Measurements from ENCODE around the gene HAO2. TPM values are rescaled to one million over a fixed set of nuclear protein-coding genes. Genes with fewer than 3 reads are reported as not detected.

The HAO2 gene
- total and polyA plus RNA-seq, 2 donors = 5.8 to 6.0 TPM

DNA sequence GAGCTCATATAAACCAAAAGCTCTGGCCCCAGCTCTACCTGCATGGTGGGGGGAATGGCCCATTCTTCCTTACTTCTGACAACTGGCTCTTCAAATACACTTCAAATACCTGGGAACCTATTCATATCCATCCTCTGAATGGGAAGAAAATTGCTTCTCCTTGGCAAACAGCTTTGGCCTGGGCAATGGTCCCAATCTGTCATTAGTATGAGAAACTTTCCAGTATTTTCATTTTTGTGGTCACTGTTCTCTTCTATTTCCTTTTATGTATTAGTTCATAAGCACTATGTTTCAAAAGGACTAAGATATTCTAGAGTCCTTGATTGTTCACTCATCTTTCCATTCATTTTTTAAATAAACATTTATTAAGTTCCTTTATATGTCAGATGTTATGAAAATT, 41.1 kb downstream of the HAO2 start:
- H3K4me1 ChIP-seq (ENCODE audit: control insufficient read depth in 2 of 2, insufficient read depth in 2 of 2, low read length in 2 of 2) = no peaks in the 10 kb centered on the region
- H3K9me3 ChIP-seq (ENCODE audit: control insufficient read depth in 2 of 2, insufficient read depth in 1 of 2, low read length in 1 of 2) = no peaks in the 10 kb centered on the region
- H3K36me3 ChIP-seq (ENCODE audit: control insufficient read depth in 2 of 2, insufficient read depth in 2 of 2, low read length in 1 of 2) = no peaks in the 10 kb centered on the region
- no peaks in the 10 kb centered on the region for H3K27me3 ChIP-seq (ENCODE audit: control insufficient read depth in 2 of 2, insufficient read depth in 1 of 2, low read length in 1 of 2)
- H3K27ac ChIP-seq (ENCODE audit: low read depth in 1 of 2, low read length in 1 of 2) = no peak overlapping the region
- H3K4me3 ChIP-seq (ENCODE audit: low read length in 2 of 2) = no peak overlapping the region
- no peak for DNase-seq (ENCODE audit: low read depth in 6 of 9, low spot score in 9 of 9)

GRCh38 chr1:119410961-119411360, 42.4 kb downstream of the HAO2 start:
- Histone ChIP-seq H3K9me3 (ENCODE audit: control insufficient read depth in 2 of 2, insufficient read depth in 1 of 2, low read length in 1 of 2) (no peaks in the 10 kb centered on the region), H3K27me3 (ENCODE audit: control insufficient read depth in 2 of 2, insufficient read depth in 1 of 2, low read length in 1 of 2) (no peaks in the 10 kb centered on the region), H3K27ac (ENCODE audit: low read depth in 1 of 2, low read length in 1 of 2) (no peak overlapping the region), H3K36me3 (ENCODE audit: control insufficient read depth in 2 of 2, insufficient read depth in 2 of 2, low read length in 1 of 2) (no peaks in the 10 kb centered on the region), H3K4me1 (ENCODE audit: control insufficient read depth in 2 of 2, insufficient read depth in 2 of 2, low read length in 2 of 2) (no peaks in the 10 kb centered on the region), H3K4me3 (ENCODE audit: low read length in 2 of 2) (no peak overlapping the region)
- no peak for DNase-seq (ENCODE audit: low read depth in 6 of 9, low spot score in 9 of 9)
- WGBS = 97% methylated on average over 3 of the region's 3 CpGs

DNA sequence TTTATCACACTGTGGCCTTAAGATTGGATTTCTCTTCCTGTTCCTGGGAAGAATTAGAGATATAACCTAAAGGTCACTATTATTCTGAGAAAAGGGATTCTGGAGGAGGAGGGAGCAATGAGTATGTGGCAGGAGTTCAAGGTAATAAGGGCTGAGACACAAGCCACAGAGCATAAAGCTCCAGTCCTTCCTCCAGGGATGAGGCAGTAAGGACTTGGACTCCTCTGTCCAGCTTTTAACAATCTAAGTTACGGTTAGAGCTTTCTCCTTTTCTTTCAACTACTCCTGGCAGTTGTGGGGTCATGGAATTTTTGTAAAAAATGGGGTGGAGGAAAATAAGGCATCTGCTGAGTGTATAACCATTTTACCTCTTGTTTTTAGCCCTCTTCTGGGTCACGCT, 46.4 kb downstream of the HAO2 start, which contains the start of gene HSD3B2:
TSS of gene HSD3B2 (plus strand) at position 201 of the 400 bp plus-strand sequence. CDS start 270 bp downstream, outside the sequence.
- Histone ChIP-seq H3K27ac (ENCODE audit: low read depth in 1 of 2, low read length in 1 of 2) (no peak within 1 kb of the TSS), H3K4me1 (ENCODE audit: control insufficient read depth in 2 of 2, insufficient read depth in 2 of 2, low read length in 2 of 2) (no peaks in the 10 kb centered on the region), H3K27me3 (ENCODE audit: control insufficient read depth in 2 of 2, insufficient read depth in 1 of 2, low read length in 1 of 2) (no peaks in the 10 kb centered on the region), H3K9me3 (ENCODE audit: control insufficient read depth in 2 of 2, insufficient read depth in 1 of 2, low read length in 1 of 2) (no peaks in the 10 kb centered on the region), H3K36me3 (ENCODE audit: control insufficient read depth in 2 of 2, insufficient read depth in 2 of 2, low read length in 1 of 2) (no peaks in the 10 kb centered on the region), H3K4me3 (ENCODE audit: low read length in 2 of 2) (no peak within 1 kb of the TSS)
- no peak for DNase-seq (ENCODE audit: low read depth in 6 of 9, low spot score in 9 of 9)
- WGBS = 89% methylated on average over 2 of the region's 2 CpGs

DNA sequence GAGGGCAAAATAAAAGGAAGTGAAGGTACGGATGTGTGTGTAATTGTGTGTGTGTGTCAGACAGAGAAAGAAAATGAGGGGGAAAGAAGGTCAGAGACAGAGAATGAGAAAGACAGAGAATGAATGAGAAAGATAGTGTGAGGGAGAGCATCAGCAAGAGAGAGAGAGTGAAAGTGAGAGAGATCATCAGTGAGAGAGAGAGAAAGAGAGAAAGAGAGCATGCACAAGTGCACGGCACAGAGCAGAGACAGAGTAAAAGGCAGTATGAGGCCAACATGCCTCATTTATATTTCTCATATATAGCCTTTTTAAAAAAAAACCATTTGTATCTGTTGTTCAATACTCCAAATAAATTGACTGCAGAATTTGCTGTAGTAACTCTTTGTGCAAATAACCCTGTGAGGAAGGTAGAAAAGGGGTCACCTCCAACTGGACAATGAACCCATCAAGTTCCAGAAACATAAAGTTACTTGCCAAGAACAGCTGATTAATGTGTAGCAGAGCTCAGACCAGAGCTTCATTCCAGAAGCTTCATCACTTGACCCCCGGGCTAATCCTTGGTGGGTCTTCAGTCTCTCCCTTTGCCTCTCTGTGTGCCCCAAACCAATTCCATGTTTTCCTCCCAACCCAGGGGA, 47.5 kb downstream of the HAO2 start:
- no peak for DNase-seq (ENCODE audit: low read depth in 6 of 9, low spot score in 9 of 9)
- no peaks in the 10 kb centered on the region for H3K4me1 ChIP-seq (ENCODE audit: control insufficient read depth in 2 of 2, insufficient read depth in 2 of 2, low read length in 2 of 2)
- 65% methylated on average over 3 of the region's 3 CpGs for WGBS
- H3K27ac ChIP-seq (ENCODE audit: low read depth in 1 of 2, low read length in 1 of 2) = no peak overlapping the region
- no peaks in the 10 kb centered on the region for H3K36me3 ChIP-seq (ENCODE audit: control insufficient read depth in 2 of 2, insufficient read depth in 2 of 2, low read length in 1 of 2)
- no peaks in the 10 kb centered on the region for H3K27me3 ChIP-seq (ENCODE audit: control insufficient read depth in 2 of 2, insufficient read depth in 1 of 2, low read length in 1 of 2)
- H3K4me3 ChIP-seq (ENCODE audit: low read length in 2 of 2) = no peak overlapping the region
- H3K9me3 ChIP-seq (ENCODE audit: control insufficient read depth in 2 of 2, insufficient read depth in 1 of 2, low read length in 1 of 2) = no peaks in the 10 kb centered on the region

- WGBS = 94% methylated on average over 5 of the region's 5 CpGs
- DNase-seq (ENCODE audit: low read depth in 6 of 9, low spot score in 9 of 9) = no peak
- Histone ChIP-seq H3K4me1 (ENCODE audit: control insufficient read depth in 2 of 2, insufficient read depth in 2 of 2, low read length in 2 of 2) (no peaks in the 10 kb centered on the region), H3K4me3 (ENCODE audit: low read length in 2 of 2) (no peak overlapping the region), H3K36me3 (ENCODE audit: control insufficient read depth in 2 of 2, insufficient read depth in 2 of 2, low read length in 1 of 2) (no peaks in the 10 kb centered on the region), H3K9me3 (ENCODE audit: control insufficient read depth in 2 of 2, insufficient read depth in 1 of 2, low read length in 1 of 2) (no peaks in the 10 kb centered on the region), H3K27me3 (ENCODE audit: control insufficient read depth in 2 of 2, insufficient read depth in 1 of 2, low read length in 1 of 2) (no peaks in the 10 kb centered on the region), H3K27ac (ENCODE audit: low read depth in 1 of 2, low read length in 1 of 2) (no peak overlapping the region)
Measured at GRCh38 chr1:119419109-119419508, 50.5 kb downstream of the HAO2 start.

DNA sequence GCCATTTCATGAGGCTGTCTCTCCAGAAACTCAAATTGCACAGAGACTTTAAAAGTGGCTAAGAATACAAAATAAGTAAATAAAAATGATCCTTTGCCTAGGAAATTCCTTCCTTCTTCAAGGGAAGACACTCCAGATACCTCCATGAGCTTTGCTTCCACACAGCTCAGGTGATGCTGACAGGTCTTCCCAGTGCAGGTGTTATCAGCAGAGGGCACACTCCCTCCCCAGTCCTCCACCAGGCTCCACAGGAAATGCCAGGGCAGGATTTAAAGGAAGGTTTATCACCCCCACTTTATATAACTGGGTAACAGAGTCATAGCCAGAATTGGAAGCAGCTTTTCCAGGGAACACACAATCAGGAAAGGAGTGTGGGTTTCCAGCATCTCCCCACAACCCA, 52.1 kb downstream of the HAO2 start:
- Histone ChIP-seq H3K36me3 (ENCODE audit: control insufficient read depth in 2 of 2, insufficient read depth in 2 of 2, low read length in 1 of 2) (no peaks in the 10 kb centered on the region), H3K4me3 (ENCODE audit: low read length in 2 of 2) (no peak overlapping the region), H3K4me1 (ENCODE audit: control insufficient read depth in 2 of 2, insufficient read depth in 2 of 2, low read length in 2 of 2) (no peaks in the 10 kb centered on the region), H3K27ac (ENCODE audit: low read depth in 1 of 2, low read length in 1 of 2) (no peak overlapping the region), H3K9me3 (ENCODE audit: control insufficient read depth in 2 of 2, insufficient read depth in 1 of 2, low read length in 1 of 2) (no peaks in the 10 kb centered on the region), H3K27me3 (ENCODE audit: control insufficient read depth in 2 of 2, insufficient read depth in 1 of 2, low read length in 1 of 2) (no peaks in the 10 kb centered on the region)
- DNase-seq (ENCODE audit: low read depth in 6 of 9, low spot score in 9 of 9) = no peak

DNA sequence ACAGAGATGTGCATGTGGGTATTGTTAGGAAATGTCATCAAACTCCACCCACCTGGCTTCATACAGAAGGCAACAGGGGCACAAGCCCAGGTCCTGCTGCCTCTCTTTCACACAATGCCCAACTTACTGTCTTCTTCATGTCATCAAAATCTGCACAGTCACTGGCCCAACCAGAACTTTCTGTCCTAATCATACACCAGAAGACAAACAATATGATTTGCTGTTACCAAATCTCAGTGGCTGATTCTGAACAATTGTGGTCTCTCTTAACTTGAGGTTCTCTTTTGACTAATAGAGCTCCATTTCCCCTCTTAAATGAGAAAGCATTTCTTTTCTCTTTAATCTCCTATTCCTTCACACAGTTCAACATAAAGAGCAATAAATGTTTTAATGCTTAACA, 54.0 kb downstream of the HAO2 start:
- Histone ChIP-seq H3K36me3 (ENCODE audit: control insufficient read depth in 2 of 2, insufficient read depth in 2 of 2, low read length in 1 of 2) (no peaks in the 10 kb centered on the region), H3K27ac (ENCODE audit: low read depth in 1 of 2, low read length in 1 of 2) (no peak overlapping the region), H3K4me3 (ENCODE audit: low read length in 2 of 2) (no peak overlapping the region), H3K9me3 (ENCODE audit: control insufficient read depth in 2 of 2, insufficient read depth in 1 of 2, low read length in 1 of 2) (no peaks in the 10 kb centered on the region), H3K27me3 (ENCODE audit: control insufficient read depth in 2 of 2, insufficient read depth in 1 of 2, low read length in 1 of 2) (no peaks in the 10 kb centered on the region), H3K4me1 (ENCODE audit: control insufficient read depth in 2 of 2, insufficient read depth in 2 of 2, low read length in 2 of 2) (no peaks in the 10 kb centered on the region)
- no peak for DNase-seq (ENCODE audit: low read depth in 6 of 9, low spot score in 9 of 9)

- 97% methylated on average over 2 of the region's 2 CpGs for WGBS
- Histone ChIP-seq H3K4me3 (ENCODE audit: low read length in 2 of 2) (no peak overlapping the region), H3K27me3 (ENCODE audit: control insufficient read depth in 2 of 2, insufficient read depth in 1 of 2, low read length in 1 of 2) (no peaks in the 10 kb centered on the region), H3K36me3 (ENCODE audit: control insufficient read depth in 2 of 2, insufficient read depth in 2 of 2, low read length in 1 of 2) (no peaks in the 10 kb centered on the region), H3K9me3 (ENCODE audit: control insufficient read depth in 2 of 2, insufficient read depth in 1 of 2, low read length in 1 of 2) (no peaks in the 10 kb centered on the region), H3K27ac (ENCODE audit: low read depth in 1 of 2, low read length in 1 of 2) (no peak overlapping the region), H3K4me1 (ENCODE audit: control insufficient read depth in 2 of 2, insufficient read depth in 2 of 2, low read length in 2 of 2) (no peaks in the 10 kb centered on the region)
- no peak for DNase-seq (ENCODE audit: low read depth in 6 of 9, low spot score in 9 of 9)
Measured at GRCh38 chr1:119428991-119429390, 60.4 kb downstream of the HAO2 start.

DNA sequence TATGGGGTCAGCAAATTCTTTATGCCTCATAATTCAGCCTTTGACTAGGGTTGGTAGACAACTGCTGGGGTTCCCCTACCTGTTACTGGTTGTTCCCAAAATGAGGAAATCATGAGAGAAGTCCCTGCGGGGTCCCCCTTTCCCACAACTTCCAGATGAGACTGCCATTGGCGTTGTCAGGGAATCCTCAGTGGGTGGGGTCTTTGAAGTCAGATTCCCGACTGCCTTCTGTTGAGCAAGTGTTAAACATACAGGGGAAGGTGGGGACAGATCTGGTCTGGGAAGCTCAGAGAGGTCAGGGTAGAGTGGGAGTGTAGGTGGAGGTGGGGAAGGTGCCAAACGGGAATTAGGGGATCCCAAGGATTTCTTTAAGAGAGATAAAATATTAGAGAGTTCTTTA, 61.1 kb downstream of the HAO2 start:
- H3K27me3 ChIP-seq (ENCODE audit: control insufficient read depth in 2 of 2, insufficient read depth in 1 of 2, low read length in 1 of 2) = no peaks in the 10 kb centered on the region
- DNase-seq (ENCODE audit: low read depth in 6 of 9, low spot score in 9 of 9) = no peak
- no peak overlapping the region for H3K4me3 ChIP-seq (ENCODE audit: low read length in 2 of 2)
- H3K36me3 ChIP-seq (ENCODE audit: control insufficient read depth in 2 of 2, insufficient read depth in 2 of 2, low read length in 1 of 2) = no peaks in the 10 kb centered on the region
- H3K4me1 ChIP-seq (ENCODE audit: control insufficient read depth in 2 of 2, insufficient read depth in 2 of 2, low read length in 2 of 2) = no peaks in the 10 kb centered on the region
- no peak overlapping the region for H3K27ac ChIP-seq (ENCODE audit: low read depth in 1 of 2, low read length in 1 of 2)
- H3K9me3 ChIP-seq (ENCODE audit: control insufficient read depth in 2 of 2, insufficient read depth in 1 of 2, low read length in 1 of 2) = no peaks in the 10 kb centered on the region
- WGBS = 77% methylated on average over 4 of the region's 4 CpGs

- Histone ChIP-seq H3K9me3 (ENCODE audit: control insufficient read depth in 2 of 2, insufficient read depth in 1 of 2, low read length in 1 of 2) (no peaks in the 10 kb centered on the region), H3K4me3 (ENCODE audit: low read length in 2 of 2) (no peak overlapping the region), H3K27me3 (ENCODE audit: control insufficient read depth in 2 of 2, insufficient read depth in 1 of 2, low read length in 1 of 2) (no peaks in the 10 kb centered on the region), H3K4me1 (ENCODE audit: control insufficient read depth in 2 of 2, insufficient read depth in 2 of 2, low read length in 2 of 2) (no peaks in the 10 kb centered on the region), H3K36me3 (ENCODE audit: control insufficient read depth in 2 of 2, insufficient read depth in 2 of 2, low read length in 1 of 2) (no peaks in the 10 kb centered on the region), H3K27ac (ENCODE audit: low read depth in 1 of 2, low read length in 1 of 2) (no peak overlapping the region)
- 94% methylated on average over 2 of the region's 2 CpGs for WGBS
- DNase-seq (ENCODE audit: low read depth in 6 of 9, low spot score in 9 of 9) = no peak
Measured at GRCh38 chr1:119430486-119430885, 61.9 kb downstream of the HAO2 start.
